OCI-LY1 (cell line): ENCODE measurements around the gene IVD.

Experiments used
- EZH2 ChIP-seq: fragments of 200-600 bp; sonication (generic), shearing (Covaris generic); IDR thresholded peaks from 2 replicates; pipeline ENCODE4 v1.8.0; 2017; ENCODE audit warnings: borderline replicate concordance, mixed run types, mild to moderate bottlenecking, antibody characterized with exemption, low read length, moderate library complexity, mixed read lengths
- TF ChIP-seq, protein P1 (sequence below): fragments of 200-600 bp; sonication (generic), shearing (Covaris generic); IDR thresholded peaks from 2 replicates; pipeline ENCODE4 v1.5.1; 2017; ENCODE audit warnings: mild to moderate bottlenecking, antibody characterized with exemption, low read length, moderate library complexity, mixed read lengths

DNA sequence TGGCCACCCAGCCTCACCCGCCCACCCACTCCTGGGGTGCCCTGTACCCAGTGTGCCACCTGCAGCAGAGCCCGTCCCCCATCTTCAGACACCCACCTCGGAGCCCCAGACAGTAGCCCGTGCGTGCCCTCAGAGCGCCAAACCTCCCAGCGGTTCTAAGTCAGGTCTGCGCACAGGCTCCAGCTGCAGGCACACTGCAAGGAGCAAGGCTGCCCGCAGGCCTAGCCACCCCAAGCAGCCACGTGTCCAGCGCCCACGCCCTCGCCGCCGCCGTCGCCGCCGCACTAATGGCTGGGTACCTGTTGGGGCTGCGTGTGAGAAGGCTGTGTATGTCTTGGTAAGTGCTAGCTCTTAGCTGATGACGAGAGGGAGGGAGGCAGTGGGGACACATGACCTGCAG lies 56.4 kb downstream of the IVD start:
- TF ChIP-seq, protein P1, sequence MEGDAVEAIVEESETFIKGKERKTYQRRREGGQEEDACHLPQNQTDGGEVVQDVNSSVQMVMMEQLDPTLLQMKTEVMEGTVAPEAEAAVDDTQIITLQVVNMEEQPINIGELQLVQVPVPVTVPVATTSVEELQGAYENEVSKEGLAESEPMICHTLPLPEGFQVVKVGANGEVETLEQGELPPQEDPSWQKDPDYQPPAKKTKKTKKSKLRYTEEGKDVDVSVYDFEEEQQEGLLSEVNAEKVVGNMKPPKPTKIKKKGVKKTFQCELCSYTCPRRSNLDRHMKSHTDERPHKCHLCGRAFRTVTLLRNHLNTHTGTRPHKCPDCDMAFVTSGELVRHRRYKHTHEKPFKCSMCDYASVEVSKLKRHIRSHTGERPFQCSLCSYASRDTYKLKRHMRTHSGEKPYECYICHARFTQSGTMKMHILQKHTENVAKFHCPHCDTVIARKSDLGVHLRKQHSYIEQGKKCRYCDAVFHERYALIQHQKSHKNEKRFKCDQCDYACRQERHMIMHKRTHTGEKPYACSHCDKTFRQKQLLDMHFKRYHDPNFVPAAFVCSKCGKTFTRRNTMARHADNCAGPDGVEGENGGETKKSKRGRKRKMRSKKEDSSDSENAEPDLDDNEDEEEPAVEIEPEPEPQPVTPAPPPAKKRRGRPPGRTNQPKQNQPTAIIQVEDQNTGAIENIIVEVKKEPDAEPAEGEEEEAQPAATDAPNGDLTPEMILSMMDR = no peak
- no peak for TF ChIP-seq EZH2
